Neural cell (in vitro differentiated cells): Measurements from ENCODE around the gene TDRD3. TPM values are rescaled to one million over a fixed set of nuclear protein-coding genes. Genes with fewer than 3 reads are reported as not detected.

ENCODE experiments used
- H2AFZ ChIP-seq: fragments of 200-600, 300-800 bp; sonication (generic), shearing (Covaris generic); 2 replicates; pipeline ENCODE4 v1.6.0; 2014; ENCODE audit warnings: low read depth, mild to moderate bottlenecking, antibody characterized with exemption, low read length, moderate library complexity
- H3F3A ChIP-seq: fragments of 200-600 bp; shearing (Covaris generic); 2 replicates; pipeline ENCODE4 v1.6.1; 2016; ENCODE audit warnings: mild to moderate bottlenecking, moderate library complexity, mixed read lengths, antibody characterized with exemption, low read length; ENCODE audit not compliant: insufficient read depth, poor library complexity, severe bottlenecking
- H3K27ac ChIP-seq: fragments of 200-600, 300-800 bp; sonication (generic), shearing (Covaris generic); 2 replicates; pipeline ENCODE4 v1.5.1; 2014; ENCODE audit warnings: mild to moderate bottlenecking, low read length, moderate library complexity
- H3K27me3 ChIP-seq: fragments of 300-800, 200-600 bp; sonication (generic), shearing (Covaris generic); 2 replicates; pipeline ENCODE4 v1.6.0; 2014; ENCODE audit warnings: mild to moderate bottlenecking, low read depth, low read length, moderate library complexity; ENCODE audit not compliant: insufficient read depth
- H3K36me3 ChIP-seq: fragments of 300-800, 200-600 bp; sonication (generic), shearing (Covaris generic); 2 replicates; pipeline ENCODE4 v1.5.1; 2014; ENCODE audit warnings: mild to moderate bottlenecking, antibody characterized with exemption, low read length, moderate library complexity; ENCODE audit not compliant: insufficient read depth
- H3K4me2 ChIP-seq: fragments of 300-800, 200-600 bp; sonication (generic), shearing (Covaris generic); 2 replicates; pipeline ENCODE4 v1.6.0; 2014; ENCODE audit warnings: mild to moderate bottlenecking, low read length
- H3K4me3 ChIP-seq: fragments of 300-800, 200-600 bp; sonication (generic), shearing (Covaris generic); 2 replicates; pipeline ENCODE4 v1.5.1; 2014; ENCODE audit warnings: mild to moderate bottlenecking, low read length, moderate library complexity
- H3K79me2 ChIP-seq: fragments of 200-600 bp; shearing (Covaris generic); replicated peaks from 2 replicates; pipeline ENCODE4 v1.6.0; 2014; ENCODE audit warnings: mild to moderate bottlenecking, low read length, moderate library complexity; ENCODE audit not compliant: insufficient read depth
- H3K9ac ChIP-seq: fragments of 300-800, 200-600 bp; sonication (generic), shearing (Covaris generic); 2 replicates; pipeline ENCODE4 v1.6.1; 2016; ENCODE audit warnings: mild to moderate bottlenecking, low read length, mixed read lengths
- H3K9me2 ChIP-seq: fragments of 200-600 bp; shearing (Covaris generic); 2 replicates; pipeline ENCODE4 v1.6.1; 2016; ENCODE audit warnings: mild to moderate bottlenecking, low read length, mixed read lengths; ENCODE audit not compliant: insufficient read depth
- H3K9me3 ChIP-seq: fragments of 200-600, 300-800 bp; sonication (generic), shearing (Covaris generic); 2 replicates; pipeline ENCODE4 v1.6.1; 2016; ENCODE audit warnings: mild to moderate bottlenecking, mixed run types, low read length, moderate library complexity, mixed read lengths
- H4K20me1 ChIP-seq: fragments of 200-600 bp; shearing (Covaris generic); 2 replicates; pipeline ENCODE4 v1.6.1; 2016; ENCODE audit warnings: mild to moderate bottlenecking, mixed run types; ENCODE audit not compliant: insufficient read depth
- CTCF ChIP-seq: fragments of 450-650 bp; IDR thresholded peaks from 2 replicates; pipeline ENCODE4 v1.5.1; 2014; ENCODE audit warnings: antibody characterized with exemption, mild to moderate bottlenecking, moderate library complexity; ENCODE audit not compliant: poor library complexity, severe bottlenecking
- EP300 ChIP-seq: fragments of 450-650 bp; conservative IDR thresholded peaks from 2 replicates; pipeline ENCODE4 v1.6.1; 2014; ENCODE audit warnings: antibody characterized with exemption, mild to moderate bottlenecking, moderate library complexity; ENCODE audit not compliant: poor library complexity, severe bottlenecking
- EZH2 ChIP-seq: fragments of 200-600, 300-800 bp; shearing (Covaris generic), sonication (generic); IDR thresholded peaks from 2 replicates; pipeline ENCODE4 v1.6.1; 2014; ENCODE audit warnings: antibody characterized with exemption, low read length, borderline replicate concordance, mild to moderate bottlenecking; ENCODE audit not compliant: insufficient read depth, poor library complexity, severe bottlenecking
- MXI1 ChIP-seq: fragments of 450-650 bp; conservative IDR thresholded peaks from 2 replicates; pipeline ENCODE4 v1.6.1; 2014; ENCODE audit warnings: antibody characterized with exemption, mild to moderate bottlenecking; ENCODE audit not compliant: poor library complexity, severe bottlenecking
- POLR2AphosphoS5 ChIP-seq: IDR thresholded peaks from 2 replicates; pipeline ENCODE4 v1.6.1; 2012
- RAD21 ChIP-seq: fragments of 450-650 bp; conservative IDR thresholded peaks from 2 replicates; pipeline ENCODE4 v1.6.1; 2014; ENCODE audit warnings: antibody characterized with exemption, mild to moderate bottlenecking, moderate library complexity
- REST ChIP-seq: IDR thresholded peaks from 2 replicates; pipeline ENCODE4 v1.6.1; 2012; ENCODE audit warnings: borderline replicate concordance
- SMC3 ChIP-seq: fragments of 450-650 bp; conservative IDR thresholded peaks from 2 replicates; pipeline ENCODE4 v1.6.1; 2014; ENCODE audit warnings: antibody characterized with exemption, mild to moderate bottlenecking, moderate library complexity; ENCODE audit not compliant: poor library complexity
- TAF1 ChIP-seq: IDR thresholded peaks from 2 replicates; pipeline ENCODE4 v1.6.1; 2012; ENCODE audit warnings: low read depth
- polyA plus RNA-seq: library from polyadenylated mRNA; depleted of rRNA; stranded (reverse); fragments of >200 nt; gene quantifications from 2 replicates; pipeline ENCODE4 v1.2.3, GENCODE V29; 2014

TDRD3 gene
- polyA plus RNA-seq, 1 donor from 2014 or later: 10.0 TPM

- no peaks in the 10 kb centered on the region for H4K20me1 ChIP-seq
- no peaks in the 10 kb centered on the region for H3K36me3 ChIP-seq
- H3K79me2 ChIP-seq: no peaks in the 10 kb centered on the region
- no peak overlapping the region for H3K9ac ChIP-seq
- TF ChIP-seq SMC3 (no peak), RAD21 (no peak), MXI1 (no peak), POLR2AphosphoS5 (no peak), TAF1 (no peak), CTCF (no peak), EP300 (no peak), EZH2 (no peak), REST (no peak)
- peaks cover 5% of the 10 kb centered on the region for H3K9me3 ChIP-seq
- no peak overlapping the region for H2AFZ ChIP-seq
- no peaks in the 10 kb centered on the region for H3K9me2 ChIP-seq
- no peak overlapping the region for H3K4me2 ChIP-seq
- H3K27me3 ChIP-seq: no peaks in the 10 kb centered on the region
- H3F3A ChIP-seq: no peaks in the 10 kb centered on the region
- H3K27ac ChIP-seq: no peak overlapping the region
- no peak overlapping the region for H3K4me3 ChIP-seq
These were observed 45.0 kb upstream of the TDRD3 start for GRCh38 chr13:60351855-60352615.

- Histone ChIP-seq H3K79me2 (no peaks in the 10 kb centered on the region), H4K20me1 (no peaks in the 10 kb centered on the region), H2AFZ (no peak overlapping the region), H3F3A (no peaks in the 10 kb centered on the region), H3K27me3 (no peaks in the 10 kb centered on the region), H3K4me2 (no peak overlapping the region), H3K9ac (no peak overlapping the region), H3K27ac (no peak overlapping the region), H3K36me3 (no peaks in the 10 kb centered on the region), H3K4me3 (no peak overlapping the region), H3K9me3 (peaks cover 5% of the 10 kb centered on the region), H3K9me2 (no peaks in the 10 kb centered on the region)
- no peak for TF ChIP-seq POLR2AphosphoS5
- no peak for TF ChIP-seq SMC3
- no peak for TF ChIP-seq EZH2
- no peak for TF ChIP-seq EP300
- TF ChIP-seq TAF1: no peak
- TF ChIP-seq REST: no peak
- TF ChIP-seq CTCF: no peak
- TF ChIP-seq MXI1: no peak
These were observed 44.4 kb upstream of the TDRD3 start for GRCh38 chr13:60352644-60353043.
